HepG2 (cell line): Measurements from ENCODE around the gene ZXDC. TPM values are rescaled to one million over a fixed set of nuclear protein-coding genes. Genes with fewer than 3 reads are reported as not detected.

Source experiments
- ATAC-seq: fragments of 200-7000 bp; cut with Tn5 transposase; 3 replicates; pipeline ENCODE4 v1.9.1; 2020; ENCODE audit warnings: mild to moderate bottlenecking, moderate library complexity
- BruUV-seq: library from RNA; stranded (reverse); fragments of 400-500 nt; replicated peaks from 2 replicates; lab custom pipeline; 2021; lab: Mats Ljungman, UMichigan
- CTCF ChIA-PET: fragments of 300-600 bp; formaldehyde crosslinking; extraction: SDS; loops from one replicate; lab custom pipeline; 2021; ENCODE audit warnings: low total read pairs, inconsistent platforms, low intra/inter-chr PET ratio; lab: Yijun Ruan, JAX
- POLR2A ChIA-PET: fragments of 350-600 bp; sonication (Branson Sonifier 250); formaldehyde crosslinking; loops from one replicate; lab custom pipeline; 2020; ENCODE audit warnings: antibody characterized with exemption, inconsistent platforms; lab: Yijun Ruan, JAX
- DNase-seq: peaks from one replicate; pipeline ENCODE4 v3.0.0-alpha.2; 2015; ENCODE audit warnings: low spot score
- FAIRE-seq: peaks from 3 replicates; lab custom pipeline; 2011; peaks lifted over from hg19 to GRCh38; lab: Jason Lieb, UNC
- H2AFZ ChIP-seq: one replicate; pipeline ENCODE4 v1.6.1; 2011; ENCODE audit warnings: low read length, inconsistent platforms
- H3K27ac ChIP-seq: fragments of 300-600 bp; 3 replicates; pipeline ENCODE4 v1.8.0; 2011; ENCODE audit warnings: mixed run types, mild to moderate bottlenecking, mixed read lengths, low read length, inconsistent platforms; ENCODE audit not compliant: insufficient read depth; ENCODE audit errors: extremely low read length
- H3K27me3 ChIP-seq, 2 experiments: fragments of 200-600 bp in 1 of 2; 2 replicates in 1 of 2; 3 replicates in 1 of 2; pipeline versions ENCODE4 v1.6.0 to v1.8.0; 2011; ENCODE audit warnings: low read length in 2 of 2, mild to moderate bottlenecking in 2 of 2, moderate library complexity in 2 of 2, inconsistent platforms in 1 of 2; ENCODE audit not compliant: insufficient read depth in 2 of 2, control insufficient read depth in 1 of 2
- H3K36me3 ChIP-seq, 2 experiments: fragments of 200-600 bp in 1 of 2; replicated peaks in 1 of 2; 2 replicates in 1 of 2; 3 replicates in 1 of 2; pipeline versions ENCODE4 v1.5.1 to v1.8.0; 2011; ENCODE audit warnings: low read length in 2 of 2, inconsistent platforms in 1 of 2; ENCODE audit not compliant: insufficient read depth in 2 of 2, control insufficient read depth in 1 of 2
- H3K4me1 ChIP-seq: 2 replicates; pipeline ENCODE4 v1.5.1; 2012; ENCODE audit warnings: low read length, inconsistent platforms; ENCODE audit not compliant: insufficient read depth
- H3K4me2 ChIP-seq: 2 replicates; pipeline ENCODE4 v1.6.0; 2011; ENCODE audit warnings: low read depth, low read length, inconsistent platforms
- H3K4me3 ChIP-seq, 3 experiments: fragments of 200-600 bp in 1 of 3; sonication (generic), shearing (Covaris generic) in 1 of 3; replicated peaks in 1 of 3; 2 replicates each; pipeline ENCODE4 v1.5.1; 2011 to 2016; ENCODE audit warnings: low read length in 3 of 3, inconsistent platforms in 2 of 3, low read depth in 2 of 3, mild to moderate bottlenecking in 2 of 3, control low read depth in 1 of 3, mixed read lengths in 1 of 3; ENCODE audit not compliant: insufficient read depth in 1 of 3
- H3K79me2 ChIP-seq: one replicate; pipeline ENCODE4 v1.6.1; 2011; ENCODE audit warnings: low read length, inconsistent platforms; ENCODE audit not compliant: insufficient read depth
- H3K9ac ChIP-seq: 2 replicates; pipeline ENCODE4 v1.6.0; 2011; ENCODE audit warnings: mild to moderate bottlenecking, low read depth, low read length, inconsistent platforms; ENCODE audit not compliant: insufficient read depth
- H3K9me3 ChIP-seq: 2 replicates; pipeline ENCODE4 v1.5.1; 2012; ENCODE audit warnings: mild to moderate bottlenecking, low read length
- H4K20me1 ChIP-seq: 2 replicates; pipeline ENCODE4 v1.6.0; 2011; ENCODE audit warnings: inconsistent platforms, mild to moderate bottlenecking, low read length, moderate library complexity; ENCODE audit not compliant: insufficient read depth
- ATM ChIP-seq: fragments of 450-650 bp; IDR thresholded peaks from 2 replicates; pipeline ENCODE4 v1.7.1; 2017; ENCODE audit warnings: mild to moderate bottlenecking, borderline replicate concordance
- CREM ChIP-seq, 2 experiments: sonication (generic) in 1 of 2; formaldehyde crosslinking in 1 of 2; IDR thresholded peaks; 2 replicates each; pipeline versions ENCODE4 v1.4.0 to v1.6.1; 2016 to 2020; ENCODE audit warnings: antibody characterized with exemption in 1 of 2, mild to moderate bottlenecking in 1 of 2, missing genetic modification reagents in 1 of 2
- FLYWCH1 ChIP-seq: sonication (generic); formaldehyde crosslinking; IDR thresholded peaks from 2 replicates; pipeline ENCODE4 v1.8.1; 2023; ENCODE audit warnings: mild to moderate bottlenecking, missing genetic modification reagents
- FOXO1 ChIP-seq: sonication (generic); formaldehyde crosslinking; IDR thresholded peaks from 2 replicates; pipeline ENCODE4 v1.4.0; 2020; ENCODE audit warnings: missing genetic modification reagents
- IRX3 ChIP-seq: sonication (generic); formaldehyde crosslinking; IDR thresholded peaks from 2 replicates; pipeline ENCODE4 v1.8.1; 2023; ENCODE audit warnings: mild to moderate bottlenecking, low read depth, missing genetic modification reagents, borderline replicate concordance
- KDM1A ChIP-seq: IDR thresholded peaks from 2 replicates; pipeline ENCODE4 v1.6.1; 2016; ENCODE audit warnings: missing compliant biosample characterization
- KMT2A ChIP-seq: sonication (generic); formaldehyde crosslinking; IDR thresholded peaks from 2 replicates; pipeline ENCODE4 v1.4.0; 2020; ENCODE audit warnings: missing genetic modification reagents
- RFX3 ChIP-seq: IDR thresholded peaks from 2 replicates; pipeline ENCODE4 v1.6.1; 2016; ENCODE audit warnings: missing biosample characterization, missing genetic modification reagents
- SNAI1 ChIP-seq: sonication (generic); formaldehyde crosslinking; IDR thresholded peaks from 2 replicates; pipeline ENCODE4 v1.5.0; 2020; ENCODE audit warnings: mild to moderate bottlenecking, missing genetic modification reagents, borderline replicate concordance
- U2AF2 ChIP-seq: fragments of 200-400 bp; formaldehyde crosslinking; IDR thresholded peaks from 2 replicates; pipeline ENCODE4 v1.6.1; 2017; ENCODE audit warnings: low read depth, mild to moderate bottlenecking, low read length
- ZNF225 ChIP-seq: sonication (generic); formaldehyde crosslinking; IDR thresholded peaks from 2 replicates; pipeline ENCODE4 v1.4.0; 2020; ENCODE audit warnings: mild to moderate bottlenecking, missing genetic modification reagents
- ZNF350 ChIP-seq: sonication (generic); formaldehyde crosslinking; IDR thresholded peaks from 2 replicates; pipeline ENCODE4 v1.4.0; 2020; ENCODE audit warnings: mild to moderate bottlenecking, low read depth, missing genetic modification reagents, borderline replicate concordance
- WGBS: methylation state at CpG from one replicate; pipeline ENCODE4 v1.1.6; 2017; ENCODE audit warnings: low lambda C conversion rate; 5-methylcytosine and 5-hydroxymethylcytosine counted together
- in situ Hi-C: cut with HindIII; loops from 2 replicates; pipeline ENCODE4 v1.10.0; 2017; ENCODE audit warnings: low pct_unique_long_range_greater_than_20kb; ENCODE audit not compliant: extremely low pct_ligation_motif_present
- intact Hi-C: fragments of 100-400 bp; cut with micrococcal nuclease; formaldehyde crosslinking; loops from one replicate; pipeline ENCODE4 v1.10.0; 2022; ENCODE audit not compliant: unreplicated experiment
- polyA plus RNA-seq, 8 experiments: library from polyadenylated mRNA; depleted of rRNA in 3 of 8; stranded (reverse) in 7 of 8; unstranded in 1 of 8; fragments of >200 nt; fragmentation: Illumina TruSeq in 4 of 8; extraction: Trizol in 4 of 8; gene quantifications; 2 replicates each; pipeline versions ENCODE4 v1.2.1 to v1.2.3, GENCODE V29; 2011 to 2016; ENCODE audit warnings: low read depth in 4 of 8, missing spikeins in 1 of 8, mixed read lengths in 1 of 8; ENCODE audit not compliant: insufficient read depth in 1 of 8
- total RNA-seq, 5 experiments: library from RNA; depleted of rRNA; stranded (reverse); fragments of >200 nt; fragmentation: Illumina TruSeq; extraction: Trizol; gene quantifications; 2 replicates each; pipeline ENCODE4 v1.2.3, GENCODE V29; 2016; ENCODE audit warnings: low read depth in 1 of 5
- TF ChIP-seq, protein P1 (sequence below): sonication (generic); formaldehyde crosslinking; IDR thresholded peaks from 2 replicates; pipeline ENCODE4 v1.8.0; 2022; ENCODE audit warnings: missing genetic modification reagents, mild to moderate bottlenecking, moderate library complexity, borderline replicate concordance
- TF ChIP-seq, protein P2 (sequence below): sonication (generic); formaldehyde crosslinking; IDR thresholded peaks from 2 replicates; pipeline ENCODE4 v1.9.0; 2021; ENCODE audit warnings: missing genetic modification reagents, borderline replicate concordance
- TF ChIP-seq, protein P3 (sequence below): sonication (generic); formaldehyde crosslinking; conservative IDR thresholded peaks from 2 replicates; pipeline ENCODE4 v1.8.1; 2023; ENCODE audit warnings: missing genetic modification reagents

Gene ZXDC
- total and polyA plus RNA-seq, 2 of the 13 experiments (the other 11 are each of a cell fraction or from before 2014, with no cell fraction given) = 17.6 to 21.2 TPM

DNA sequence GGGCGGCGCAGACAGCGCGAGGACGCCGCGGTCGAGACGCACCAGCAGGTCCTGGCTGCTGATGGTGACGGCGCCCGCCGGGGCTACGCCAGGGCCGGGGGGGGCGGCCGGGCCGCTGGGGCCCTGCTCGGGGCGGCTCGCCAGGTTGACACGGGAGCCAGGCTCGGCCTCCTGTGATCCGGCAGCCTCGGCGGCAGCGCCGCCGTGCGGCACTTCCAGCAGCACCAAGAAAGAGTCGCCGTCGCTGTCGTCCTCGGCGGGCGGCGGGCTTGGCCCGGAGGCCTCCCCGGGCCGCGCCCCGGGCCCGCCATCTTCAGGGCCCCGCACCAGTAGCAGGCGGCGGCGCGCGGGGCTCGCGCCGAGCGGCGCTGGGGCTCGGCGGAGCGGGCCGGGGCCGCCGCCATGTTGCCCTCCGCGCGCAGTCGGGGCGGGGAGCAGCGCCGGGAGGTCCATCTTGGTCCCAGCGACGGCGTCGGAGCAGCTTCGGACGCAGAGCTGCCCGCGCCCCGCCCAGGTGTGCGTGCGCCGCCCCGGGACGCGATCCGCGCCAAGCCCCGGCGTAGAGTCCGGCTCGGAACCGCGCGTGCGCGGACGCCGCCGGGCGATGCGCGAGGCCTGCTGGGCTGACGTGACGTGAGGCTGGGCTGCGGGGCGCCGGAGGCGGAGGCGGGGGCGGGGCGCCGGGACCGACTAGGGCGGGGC is at the start of gene ZXDC (continued):
- TF ChIP-seq RFX3 (CRISPR knock-in tag) = no peak

DNA sequence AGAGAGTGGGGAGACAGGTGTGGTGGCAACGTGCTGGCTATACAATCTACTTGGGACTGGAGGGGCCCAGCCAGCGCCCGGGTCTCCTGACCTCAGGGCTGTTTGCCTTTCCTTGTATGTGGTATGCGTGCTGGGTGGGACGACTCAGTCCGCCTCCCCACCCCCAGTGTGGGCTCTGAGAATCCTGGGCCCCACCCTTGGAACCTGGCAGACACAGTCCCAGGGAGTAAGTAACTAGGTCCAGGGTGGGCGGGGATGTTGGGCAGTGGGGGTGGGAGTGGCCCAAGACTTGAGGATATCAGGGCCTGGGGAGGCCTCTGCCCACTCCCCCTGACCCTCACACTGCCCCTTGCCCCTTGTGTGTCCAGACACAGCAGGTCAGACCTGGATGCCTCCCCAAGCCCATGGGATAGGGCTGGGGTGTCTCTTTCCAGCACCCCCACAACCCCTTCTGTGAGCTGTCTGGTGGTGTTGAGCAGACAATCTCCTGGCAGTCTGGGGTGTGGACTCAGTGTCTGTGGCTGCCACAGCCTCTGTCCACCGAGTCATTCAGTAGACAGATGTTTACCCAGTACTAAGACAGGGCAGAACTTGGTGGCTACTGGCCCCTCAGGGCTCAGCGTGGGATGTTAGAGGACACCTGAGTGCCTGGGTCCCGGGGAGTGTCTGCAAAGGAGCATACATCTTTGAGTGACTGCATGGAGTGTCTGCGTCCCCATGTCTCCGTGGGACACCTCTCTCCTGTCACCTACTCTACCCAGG is 49.6 kb upstream of the ZXDC start:
- no peak for ATAC-seq
- FAIRE-seq = no peak
- in situ Hi-C loops = no loop called here
- TF ChIP-seq, protein P1, sequence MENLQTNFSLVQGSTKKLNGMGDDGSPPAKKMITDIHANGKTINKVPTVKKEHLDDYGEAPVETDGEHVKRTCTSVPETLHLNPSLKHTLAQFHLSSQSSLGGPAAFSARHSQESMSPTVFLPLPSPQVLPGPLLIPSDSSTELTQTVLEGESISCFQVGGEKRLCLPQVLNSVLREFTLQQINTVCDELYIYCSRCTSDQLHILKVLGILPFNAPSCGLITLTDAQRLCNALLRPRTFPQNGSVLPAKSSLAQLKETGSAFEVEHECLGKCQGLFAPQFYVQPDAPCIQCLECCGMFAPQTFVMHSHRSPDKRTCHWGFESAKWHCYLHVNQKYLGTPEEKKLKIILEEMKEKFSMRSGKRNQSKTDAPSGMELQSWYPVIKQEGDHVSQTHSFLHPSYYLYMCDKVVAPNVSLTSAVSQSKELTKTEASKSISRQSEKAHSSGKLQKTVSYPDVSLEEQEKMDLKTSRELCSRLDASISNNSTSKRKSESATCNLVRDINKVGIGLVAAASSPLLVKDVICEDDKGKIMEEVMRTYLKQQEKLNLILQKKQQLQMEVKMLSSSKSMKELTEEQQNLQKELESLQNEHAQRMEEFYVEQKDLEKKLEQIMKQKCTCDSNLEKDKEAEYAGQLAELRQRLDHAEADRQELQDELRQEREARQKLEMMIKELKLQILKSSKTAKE (CRISPR knock-in tag) = no peak
- TF ChIP-seq U2AF2 (no peak), FLYWCH1 (CRISPR knock-in tag) (no peak), IRX3 (no peak), SNAI1 (CRISPR knock-in tag) (no peak), KMT2A (CRISPR knock-in tag) (no peak), ATM (no peak), KDM1A (CRISPR knock-in tag) (no peak), ZNF225 (CRISPR knock-in tag) (no peak), FOXO1 (no peak), CREM (IDR thresholded peaks at IDR 0.05) (no peak), CREM (CRISPR knock-in tag; IDR thresholded peaks at IDR 0.05) (no peak), ZNF350 (CRISPR knock-in tag) (no peak)
- TF ChIP-seq, protein P2, sequence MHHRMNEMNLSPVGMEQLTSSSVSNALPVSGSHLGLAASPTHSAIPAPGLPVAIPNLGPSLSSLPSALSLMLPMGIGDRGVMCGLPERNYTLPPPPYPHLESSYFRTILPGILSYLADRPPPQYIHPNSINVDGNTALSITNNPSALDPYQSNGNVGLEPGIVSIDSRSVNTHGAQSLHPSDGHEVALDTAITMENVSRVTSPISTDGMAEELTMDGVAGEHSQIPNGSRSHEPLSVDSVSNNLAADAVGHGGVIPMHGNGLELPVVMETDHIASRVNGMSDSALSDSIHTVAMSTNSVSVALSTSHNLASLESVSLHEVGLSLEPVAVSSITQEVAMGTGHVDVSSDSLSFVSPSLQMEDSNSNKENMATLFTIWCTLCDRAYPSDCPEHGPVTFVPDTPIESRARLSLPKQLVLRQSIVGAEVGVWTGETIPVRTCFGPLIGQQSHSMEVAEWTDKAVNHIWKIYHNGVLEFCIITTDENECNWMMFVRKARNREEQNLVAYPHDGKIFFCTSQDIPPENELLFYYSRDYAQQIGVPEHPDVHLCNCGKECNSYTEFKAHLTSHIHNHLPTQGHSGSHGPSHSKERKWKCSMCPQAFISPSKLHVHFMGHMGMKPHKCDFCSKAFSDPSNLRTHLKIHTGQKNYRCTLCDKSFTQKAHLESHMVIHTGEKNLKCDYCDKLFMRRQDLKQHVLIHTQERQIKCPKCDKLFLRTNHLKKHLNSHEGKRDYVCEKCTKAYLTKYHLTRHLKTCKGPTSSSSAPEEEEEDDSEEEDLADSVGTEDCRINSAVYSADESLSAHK (CRISPR knock-in tag) = no peak
- TF ChIP-seq, protein P3, sequence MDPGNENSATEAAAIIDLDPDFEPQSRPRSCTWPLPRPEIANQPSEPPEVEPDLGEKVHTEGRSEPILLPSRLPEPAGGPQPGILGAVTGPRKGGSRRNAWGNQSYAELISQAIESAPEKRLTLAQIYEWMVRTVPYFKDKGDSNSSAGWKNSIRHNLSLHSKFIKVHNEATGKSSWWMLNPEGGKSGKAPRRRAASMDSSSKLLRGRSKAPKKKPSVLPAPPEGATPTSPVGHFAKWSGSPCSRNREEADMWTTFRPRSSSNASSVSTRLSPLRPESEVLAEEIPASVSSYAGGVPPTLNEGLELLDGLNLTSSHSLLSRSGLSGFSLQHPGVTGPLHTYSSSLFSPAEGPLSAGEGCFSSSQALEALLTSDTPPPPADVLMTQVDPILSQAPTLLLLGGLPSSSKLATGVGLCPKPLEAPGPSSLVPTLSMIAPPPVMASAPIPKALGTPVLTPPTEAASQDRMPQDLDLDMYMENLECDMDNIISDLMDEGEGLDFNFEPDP (CRISPR knock-in tag) = no peak

More for the DNA sequence above, 49.6 kb upstream of the ZXDC start:
- Histone ChIP-seq H3K4me1 (peaks cover 91% of the 10 kb centered on the region), H3K27me3 (no peaks in the 10 kb centered on the region; a peak in 1 of 5 replicates), H3K9ac (peak overlapping the region; percentile 88), H3K27ac (peak overlapping the region; percentile 98), H3K36me3 (no peaks in the 10 kb centered on the region; a peak in 1 of 5 replicates), H2AFZ (no peak overlapping the region), H3K79me2 (peaks cover 16% of the 10 kb centered on the region), H4K20me1 (no peaks in the 10 kb centered on the region), H3K4me3 (peak overlapping the region; percentile 70 to 84 (median 82)), H3K9me3 (no peaks in the 10 kb centered on the region), H3K4me2 (peak overlapping the region; percentile 97)
- BruUV-seq = no TSS peak
- ChIA-PET CTCF (no interaction called here), POLR2A (interaction anchor here (0.7 to 3.3 kb wide), 5 partner anchors 28 to 135 kb away, joined by 3 to 39 read pairs (median 3); partner anchors contain the start of gene ZXDC)
- WGBS = 0% methylated on average over 3 of the region's 12 CpGs
- intact Hi-C loops = no loop called here
- peak; percentile 38 for DNase-seq
